Hematopoietic multipotent progenitor cell (in vitro differentiated cells): Measurements from ENCODE around the gene UBAC1. TPM values are rescaled to one million over a fixed set of nuclear protein-coding genes. Genes with fewer than 3 reads are reported as not detected.

Experiments
- DNase-seq, 3 donors: peaks; one replicate each; pipeline ENCODE4 v3.0.0-alpha.2; 2011 to 2015; ENCODE audit warnings: low read depth in 2 of 3, low spot score in 2 of 3
- total RNA-seq: library from RNA; depleted of rRNA; stranded (reverse); fragments of >200 nt; gene quantifications from one replicate; pipeline ENCODE4 v1.2.3, GENCODE V29; 2012

The UBAC1 gene
- total RNA-seq, 1 donor, result 31.5 TPM

DNA sequence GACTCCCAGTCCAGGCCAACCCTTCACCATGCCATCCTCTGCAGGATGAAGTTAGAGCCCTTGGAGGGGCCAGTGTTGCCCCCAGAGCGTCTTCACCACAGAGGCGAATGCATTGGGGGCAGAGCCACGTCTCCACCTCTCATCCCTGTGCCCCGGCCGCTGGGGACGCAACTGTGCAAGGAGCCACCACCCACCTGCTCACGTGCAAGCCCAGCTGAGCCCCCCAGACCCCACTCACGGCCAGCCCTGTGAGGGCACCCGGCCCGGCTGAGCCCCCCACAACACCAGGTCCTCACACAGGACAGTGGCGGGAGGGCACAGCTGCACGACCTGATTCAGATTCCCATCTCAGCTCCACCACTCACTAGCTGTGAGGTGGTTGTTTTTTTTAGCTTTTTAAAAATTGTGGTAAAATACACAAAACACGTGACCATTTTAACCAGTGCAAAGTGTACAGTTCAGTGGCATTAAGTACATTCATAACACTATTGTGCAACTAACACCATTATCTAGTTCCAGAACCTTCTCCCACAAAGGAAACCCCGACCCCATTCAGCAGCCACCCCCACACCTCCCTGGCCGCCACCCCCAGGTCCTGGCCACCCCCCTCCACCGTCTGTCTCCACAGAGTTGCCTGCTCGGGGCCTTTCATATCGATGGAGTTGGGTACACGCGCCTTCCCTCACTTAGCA, 33.5 kb upstream of the UBAC1 start:
- DNase-seq, result peak in 2 of 3 donors; percentile 43 to 56

DNA sequence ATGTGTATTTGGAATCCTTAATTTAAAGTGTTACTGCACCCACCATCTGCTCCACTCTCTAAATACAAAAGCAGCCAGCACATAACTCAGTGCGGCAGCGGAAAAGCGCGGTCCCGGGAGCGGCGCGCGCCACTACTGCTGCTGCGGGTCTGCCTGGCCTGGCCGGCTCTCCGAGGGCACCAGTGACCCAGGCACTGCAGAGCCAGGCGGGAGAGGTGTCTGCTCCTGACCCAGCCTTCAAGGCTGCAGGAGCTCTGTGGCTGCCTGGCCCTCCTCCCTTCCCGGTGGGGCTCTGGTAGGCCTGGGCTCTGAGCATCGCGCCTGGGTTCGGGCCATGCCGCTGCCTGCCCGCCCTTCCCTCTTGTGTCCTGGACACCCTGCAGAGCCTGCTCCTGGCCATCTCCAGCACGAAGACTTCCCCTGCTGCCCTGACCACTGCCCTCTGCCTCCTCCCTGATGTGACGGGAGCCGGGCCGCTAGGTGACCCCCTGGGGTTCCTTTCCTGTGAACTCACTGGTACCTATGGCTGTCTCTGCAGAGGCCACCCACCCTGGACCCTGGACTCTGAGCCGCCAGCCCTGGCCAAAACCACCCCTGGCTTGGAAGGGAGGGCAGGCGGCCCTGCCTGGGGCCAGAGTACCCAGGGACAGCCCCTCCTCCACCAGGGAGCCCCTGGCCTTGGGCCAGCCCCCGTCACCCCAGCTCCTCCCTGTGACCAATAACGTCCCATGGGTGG, 32.8 kb upstream of the UBAC1 start:
- DNase-seq, result no peak

DNA sequence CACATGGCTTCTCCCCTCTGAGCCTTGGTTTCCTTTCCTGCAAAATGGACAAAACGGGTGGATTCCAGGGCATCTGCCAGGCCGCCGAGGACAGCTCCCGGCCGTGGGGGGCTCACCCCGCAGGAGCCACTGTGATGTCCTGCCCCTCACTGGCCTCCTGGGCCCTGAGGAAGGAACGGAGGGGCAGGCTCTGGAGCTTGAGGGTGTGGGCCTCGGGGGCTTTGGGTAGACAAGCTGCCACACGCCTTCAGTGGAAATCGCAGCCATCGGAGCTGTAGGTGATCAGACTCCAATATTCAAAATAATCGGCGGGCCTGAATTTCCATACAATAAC, 32.2 kb upstream of the UBAC1 start:
- DNase-seq, result no peak

DNA sequence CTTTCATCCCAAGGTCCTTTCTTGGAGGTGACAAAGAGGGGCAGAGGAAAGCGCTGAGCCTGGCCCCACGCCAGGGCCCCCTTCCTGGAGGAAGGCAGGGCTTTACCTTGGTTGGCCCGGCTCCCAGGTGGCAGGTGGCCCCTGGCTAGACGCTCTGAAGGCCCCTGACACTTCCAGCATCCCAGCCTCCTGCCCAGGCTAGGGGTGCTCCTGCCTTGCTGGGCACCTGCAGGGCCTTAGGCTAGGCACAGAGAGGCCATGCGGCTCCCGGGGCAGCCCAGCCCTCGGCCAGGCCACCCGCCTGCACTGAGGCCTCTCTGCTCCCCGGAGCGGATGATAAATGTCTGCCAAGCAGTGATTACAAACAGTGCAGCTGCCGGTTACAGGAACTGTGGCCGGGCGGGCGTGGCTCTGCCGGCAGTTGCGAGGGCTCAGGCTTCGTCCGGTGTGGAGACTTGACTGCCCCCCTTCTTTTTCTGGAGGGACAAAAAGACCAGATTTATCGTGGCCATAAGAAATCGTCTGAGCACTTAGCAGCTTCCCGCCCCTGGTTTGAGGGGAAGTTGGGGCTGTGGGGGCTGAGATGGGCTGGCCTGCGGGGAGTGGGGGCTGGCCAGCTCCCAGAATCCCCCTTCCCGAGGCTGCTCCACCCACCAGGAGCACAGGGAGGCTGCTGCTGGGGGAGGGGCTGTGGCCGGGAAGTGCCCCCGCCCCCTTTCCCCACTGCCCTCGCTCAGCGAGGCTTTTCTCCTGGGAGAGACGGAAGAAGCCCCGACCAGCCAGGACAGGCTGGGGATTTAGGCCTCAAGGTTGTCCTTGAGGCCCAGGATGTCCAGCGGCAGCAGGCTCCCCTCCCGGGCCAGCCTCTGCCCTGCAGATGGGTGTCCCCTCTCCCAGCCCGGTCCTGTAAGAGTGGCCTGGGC, 31.6 kb upstream of the UBAC1 start:
- peak in 2 of 3 donors; percentile 77 to 79 for DNase-seq

GRCh38 chr9:135991771-135992170, 30.6 kb upstream of the UBAC1 start:
- DNase-seq, result no peak

DNA sequence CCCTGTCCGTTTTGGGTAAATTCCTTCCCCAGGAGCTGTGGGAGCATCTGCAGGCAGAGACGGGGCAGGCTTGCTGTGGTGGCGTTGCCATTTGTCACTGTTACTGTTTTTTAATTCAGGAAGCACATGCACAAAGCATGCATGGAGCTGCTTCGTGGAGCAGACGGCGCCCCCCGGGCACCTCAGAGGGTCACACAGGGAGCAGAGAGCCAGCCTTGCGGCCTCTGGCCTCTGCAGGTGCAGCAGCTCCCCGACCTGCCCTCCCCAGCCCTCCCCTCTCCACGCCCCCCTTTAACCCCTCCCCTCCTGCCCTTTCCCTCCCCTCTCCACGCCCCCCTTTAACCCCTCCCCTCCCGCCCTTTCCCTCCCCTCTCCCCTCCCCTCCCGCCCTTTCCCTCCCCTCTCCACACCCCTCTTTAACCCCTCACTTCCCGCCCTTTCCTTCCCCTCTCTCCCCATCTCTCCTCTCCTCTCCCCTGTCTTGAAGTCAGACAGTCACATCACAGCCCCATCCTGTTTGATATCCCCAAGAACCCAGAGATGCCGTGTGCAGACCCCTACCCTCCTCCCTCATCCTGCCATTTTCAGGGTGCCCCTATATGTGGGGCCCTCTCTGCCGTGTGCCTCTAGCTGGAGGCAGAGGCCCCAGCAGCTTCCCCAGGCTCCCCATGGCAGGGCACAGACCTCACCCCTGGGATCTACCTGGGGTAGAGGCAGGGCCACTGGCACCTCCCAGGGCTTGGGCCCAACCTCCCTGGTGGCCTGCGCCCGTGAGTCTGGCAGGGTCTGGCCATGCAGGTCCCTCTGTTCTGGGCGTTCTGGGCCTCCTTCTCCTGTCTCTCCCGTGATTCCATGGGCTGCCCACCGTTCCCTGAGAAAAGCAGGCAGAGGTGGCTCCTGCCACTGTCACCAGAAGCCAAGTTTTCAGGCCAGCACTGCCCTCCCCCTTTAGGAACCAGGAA, 29.6 kb upstream of the UBAC1 start:
- peak; percentile 77 to 89 (median 87) for DNase-seq

DNA sequence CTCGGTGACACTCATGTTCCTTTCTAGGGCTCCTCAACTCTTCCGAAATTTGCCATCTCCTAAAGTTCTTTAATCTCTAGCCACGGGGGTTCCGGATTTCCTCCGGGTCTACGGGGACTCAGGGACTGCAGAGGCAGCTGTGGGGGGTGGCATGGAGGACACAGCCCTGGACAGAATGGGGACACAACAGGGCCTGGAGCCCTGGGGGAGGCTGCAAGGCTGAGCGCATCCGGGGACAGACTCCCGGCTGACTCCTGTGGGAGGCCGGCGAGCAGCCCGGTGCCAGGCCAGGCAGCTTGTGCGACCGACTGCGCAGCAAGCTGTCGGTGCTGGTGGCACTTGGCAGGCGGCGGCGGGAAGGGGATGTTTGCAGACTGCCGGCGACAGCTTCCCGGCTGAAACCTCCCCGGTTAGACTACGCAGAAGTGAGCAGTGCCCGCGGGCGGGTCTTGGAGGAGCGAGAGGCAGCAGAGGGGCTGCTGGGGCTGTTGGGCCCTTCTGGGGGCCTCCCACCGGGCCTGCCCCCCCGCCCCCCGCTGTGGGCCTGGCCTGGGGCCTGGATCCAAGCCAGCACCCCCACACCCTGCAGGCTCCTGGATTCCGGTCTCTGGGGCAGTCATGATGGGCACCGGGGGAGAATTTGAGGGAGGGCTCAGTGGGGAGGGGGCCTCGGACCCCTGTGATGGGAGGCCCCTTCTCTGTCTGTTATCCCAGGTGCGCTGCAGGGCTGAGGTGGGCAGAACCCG, 28.7 kb upstream of the UBAC1 start:
- peak in 2 of 3 donors; percentile 56 to 62 for DNase-seq

DNA sequence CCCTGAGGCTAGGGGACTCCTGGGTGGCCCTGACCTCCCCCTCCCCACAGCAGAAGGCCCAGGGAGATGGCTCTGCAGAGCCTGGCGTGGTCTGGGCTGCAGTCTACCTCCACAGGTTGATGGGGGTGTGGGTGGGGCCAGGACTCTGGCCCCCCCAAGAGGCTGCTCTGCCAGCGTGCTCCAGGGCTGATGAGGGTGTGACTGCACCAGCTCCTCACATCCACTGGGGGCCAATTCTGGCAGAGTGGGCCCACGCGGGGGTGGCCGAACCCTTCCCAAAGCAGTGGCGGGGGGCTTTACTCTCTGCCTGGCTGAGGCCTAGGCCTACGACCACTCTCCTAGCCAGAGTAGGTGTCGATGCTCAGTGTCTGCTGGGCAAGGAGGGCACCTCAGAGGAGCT, 28.0 kb upstream of the UBAC1 start:
- no peak for DNase-seq

- DNase-seq, result no peak
These were observed 27.3 kb upstream of the UBAC1 start for GRCh38 chr9:135988493-135988892.

GRCh38 chr9:135987838-135988404, 26.7 kb upstream of the UBAC1 start:
- no peak for DNase-seq

DNA sequence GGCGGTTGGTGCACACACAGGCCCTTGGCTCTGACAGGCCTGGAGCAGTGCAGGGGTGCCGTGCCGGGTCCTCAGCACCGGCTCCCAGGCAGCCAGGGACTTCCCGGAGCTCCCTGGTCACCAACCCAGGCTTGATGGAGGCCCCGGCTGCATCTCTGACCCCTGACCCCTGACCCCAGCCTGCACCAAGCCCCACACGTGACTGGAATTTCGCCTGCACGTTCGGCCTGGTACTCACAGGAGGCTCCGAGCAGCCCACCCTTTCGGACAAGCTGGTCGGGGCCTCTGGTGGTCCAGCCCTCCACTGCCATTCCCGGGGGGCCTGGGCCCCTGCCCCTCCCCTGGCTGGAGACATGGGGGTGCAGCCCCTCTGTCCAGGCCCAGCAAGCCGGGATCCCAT, 25.4 kb upstream of the UBAC1 start:
- DNase-seq, result no peak

GRCh38 chr9:135985889-135986288, 24.7 kb upstream of the UBAC1 start:
- DNase-seq, result no peak

DNA sequence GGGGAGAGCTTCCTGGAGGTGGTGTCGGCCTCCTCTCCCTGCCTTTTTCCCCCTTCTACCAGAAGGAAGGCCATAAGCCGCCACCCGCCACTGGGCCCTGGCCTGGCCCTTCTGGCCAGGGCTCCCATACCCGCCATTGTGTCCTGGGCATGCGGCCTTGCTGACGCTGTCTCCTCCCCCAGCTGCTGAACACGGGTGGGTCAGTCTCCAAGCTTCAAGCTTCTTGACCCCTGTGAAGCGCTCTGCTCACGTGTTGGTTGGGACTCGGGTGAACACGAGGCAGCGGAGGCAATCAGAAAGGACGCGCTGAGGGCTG, 24.2 kb upstream of the UBAC1 start:
- no peak for DNase-seq

- DNase-seq, result no peak
These were observed 23.0 kb upstream of the UBAC1 start for GRCh38 chr9:135984072-135984710.

- DNase-seq, result no peak
These were observed 22.3 kb upstream of the UBAC1 start for GRCh38 chr9:135983208-135984071.

- DNase-seq, result no peak
These were observed 21.5 kb upstream of the UBAC1 start for GRCh38 chr9:135982499-135983207.

GRCh38 chr9:135980926-135981630, 19.9 kb upstream of the UBAC1 start:
- no peak for DNase-seq
